GM21526 (cell line): ENCODE measurements around the gene SACM1L.
"Not testable (repeated sequence)": the region's sequence is repeated elsewhere in the genome, so short reads cannot be mapped to it uniquely, and the experiment has no call there.

Experiments
- ATAC-seq: cut with Tn5 transposase; IDR thresholded peaks from one replicate; pipeline ENCODE4 v1.9.1; 2021; ENCODE audit warnings: moderate library complexity; ENCODE audit not compliant: unreplicated experiment, low FRiP score

SACM1L gene

DNA sequence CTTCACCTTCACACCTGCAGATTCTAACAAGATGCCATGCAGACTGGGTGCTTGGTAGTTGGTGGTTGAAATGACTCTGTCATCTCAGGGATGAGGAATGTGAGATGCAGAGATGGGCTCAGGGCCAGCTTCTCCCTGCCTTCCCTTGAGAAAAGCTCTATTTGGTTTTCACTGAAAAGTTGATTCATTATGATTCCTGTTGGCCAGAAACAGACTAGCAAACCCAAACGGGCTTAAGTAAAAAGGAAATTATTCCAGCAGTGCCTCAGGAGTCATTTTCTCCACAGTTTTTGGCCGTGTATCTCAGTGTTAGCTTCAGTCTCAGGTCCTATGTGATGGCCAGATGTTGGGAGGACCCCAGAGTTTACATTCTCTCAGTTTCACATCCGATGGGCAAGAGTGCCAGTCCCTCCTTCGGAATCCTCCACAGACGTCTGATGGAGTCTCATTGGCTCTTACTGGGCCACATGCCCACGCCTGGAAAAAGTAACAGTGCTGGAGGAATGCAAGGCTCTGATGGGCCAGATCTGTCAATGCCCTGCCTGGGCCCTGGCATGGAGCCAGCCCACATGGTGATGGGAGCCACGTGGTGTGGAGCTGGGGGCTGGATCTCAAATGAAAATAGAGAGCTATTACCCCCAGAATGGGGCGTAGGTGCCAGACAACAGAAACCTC, 22.3 kb upstream of the SACM1L start:
- ATAC-seq, result no peak

DNA sequence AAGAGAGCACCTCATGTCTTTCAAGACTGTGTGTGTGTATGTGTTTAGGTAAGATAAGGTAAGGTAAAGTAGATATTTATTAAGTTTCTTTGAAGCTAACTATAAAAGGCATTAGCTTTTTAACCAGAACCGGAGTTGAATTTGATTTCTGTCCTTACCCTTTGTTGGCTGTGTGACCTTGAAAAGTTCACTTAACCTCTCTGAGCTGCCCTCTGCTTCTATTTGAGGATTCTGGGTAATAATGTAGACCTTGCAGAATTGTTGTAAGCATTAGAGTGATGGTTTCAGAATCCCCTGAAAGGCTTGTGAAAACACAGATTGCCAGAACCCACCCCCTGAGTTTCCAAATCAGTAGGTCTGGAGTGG, 21.6 kb upstream of the SACM1L start:
- no peak for ATAC-seq

DNA sequence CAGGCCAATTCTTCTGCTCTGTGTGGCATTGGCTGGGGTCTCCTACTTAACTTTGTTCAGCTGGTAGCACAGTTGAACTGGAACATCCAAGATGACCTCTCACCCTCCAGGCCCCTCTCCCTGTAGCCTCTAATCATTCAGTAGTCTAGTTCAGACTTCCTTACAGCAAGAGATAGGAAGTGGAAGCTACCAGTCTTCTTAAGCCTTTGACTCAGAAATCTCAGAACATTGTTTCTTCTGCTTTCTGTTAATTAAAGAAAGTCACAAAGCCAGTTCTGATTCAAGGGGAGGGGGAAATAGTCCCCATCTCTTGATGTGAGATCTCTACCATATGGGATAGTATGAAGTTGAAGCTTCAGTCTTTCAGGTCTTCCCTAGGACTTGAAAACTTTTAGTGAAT, 18.8 kb upstream of the SACM1L start:
- no peak for ATAC-seq

DNA sequence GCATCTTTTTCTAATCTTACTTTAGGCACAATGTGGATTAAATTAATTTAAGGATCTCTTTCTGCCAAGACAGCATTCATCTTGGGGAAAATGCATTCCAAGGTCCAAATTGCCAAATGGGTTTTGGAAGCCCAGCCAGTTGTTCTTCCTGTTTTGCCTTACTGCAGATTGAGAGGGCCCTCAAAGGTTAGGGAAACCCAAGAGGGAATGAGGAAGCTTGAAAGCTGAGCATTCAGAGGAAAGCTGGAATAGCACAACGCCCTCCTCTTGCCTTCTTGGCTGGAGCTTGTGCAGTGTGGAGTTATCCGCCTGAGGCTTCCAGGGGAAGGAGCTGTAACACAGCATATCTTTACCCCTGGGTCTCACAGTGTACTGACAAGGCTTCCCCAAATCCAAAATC, 18.2 kb upstream of the SACM1L start:
- no peak for ATAC-seq

DNA sequence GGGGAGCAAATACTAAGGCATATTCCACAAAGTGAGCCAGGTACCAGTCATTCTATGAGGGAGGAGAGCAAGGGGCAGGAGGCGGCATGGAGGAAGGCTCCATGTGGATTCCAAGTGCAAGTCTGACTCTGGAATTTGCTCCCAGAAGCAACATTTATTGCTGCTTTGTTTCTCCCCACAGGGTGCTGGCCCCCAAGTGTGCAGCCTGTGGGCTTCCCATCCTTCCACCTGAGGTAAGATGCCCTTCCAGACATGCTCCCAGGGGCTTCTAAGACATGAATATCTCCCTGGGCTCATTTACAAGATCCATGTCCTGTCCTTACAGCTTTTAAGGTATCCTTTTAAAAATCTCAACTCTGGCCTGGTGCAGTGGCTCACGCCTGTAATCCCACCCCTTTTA, 15.9 kb upstream of the SACM1L start:
- ATAC-seq, result no peak

DNA sequence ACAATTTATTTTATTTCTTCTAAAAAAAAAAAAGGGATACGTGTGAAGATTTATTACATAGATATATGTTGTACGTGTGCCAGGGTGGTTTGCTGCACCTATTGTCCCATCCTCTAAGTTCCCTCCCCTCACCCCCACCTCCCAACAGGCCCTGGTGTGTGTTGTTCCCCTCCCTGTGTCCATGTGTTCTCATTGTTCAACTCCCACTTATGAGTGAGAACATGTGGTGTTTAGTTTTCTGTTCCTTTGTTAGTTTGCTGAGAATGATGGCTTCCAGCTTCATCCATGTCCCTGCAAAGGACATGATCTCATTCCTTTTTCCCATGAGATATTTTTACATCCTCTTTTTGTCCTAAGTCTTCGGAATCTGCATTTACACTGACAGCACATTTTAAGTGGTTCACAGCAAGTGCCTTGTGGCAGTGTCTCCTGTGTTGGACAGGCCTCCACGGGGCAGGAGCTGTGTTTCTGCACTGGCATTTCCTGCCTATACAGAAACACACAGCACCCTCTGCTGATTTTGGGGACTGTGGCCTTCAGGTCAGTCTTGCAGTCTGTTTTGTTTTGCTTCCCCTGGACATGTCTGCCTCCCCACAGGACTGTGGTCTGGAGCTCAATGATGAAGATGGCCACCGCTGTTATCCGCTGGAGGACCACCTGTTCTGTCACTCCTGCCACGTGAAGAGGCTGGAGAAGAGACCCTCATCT, 12.7 kb upstream of the SACM1L start:
- ATAC-seq, result no peak

DNA sequence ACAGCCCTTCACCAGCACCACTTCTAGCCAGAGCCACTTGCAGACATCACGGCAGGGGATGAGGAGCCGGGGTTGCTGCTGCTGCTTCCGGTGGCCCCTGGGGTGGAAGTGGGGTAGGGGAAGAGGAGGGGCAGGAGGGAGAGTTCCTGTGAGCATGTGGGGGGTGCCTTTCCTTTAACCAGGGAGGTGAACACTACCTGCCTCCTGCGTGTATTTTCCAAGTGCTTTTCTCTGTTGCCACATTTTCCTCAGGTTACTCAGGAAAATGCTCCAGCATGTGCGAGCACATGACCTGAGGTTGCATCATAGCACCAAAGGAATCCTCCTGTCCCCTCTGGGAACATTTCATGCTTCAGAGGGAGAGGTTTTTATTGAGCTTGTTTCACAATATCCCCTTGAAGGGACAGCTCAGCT, 12.2 kb upstream of the SACM1L start:
- no peak for ATAC-seq

DNA sequence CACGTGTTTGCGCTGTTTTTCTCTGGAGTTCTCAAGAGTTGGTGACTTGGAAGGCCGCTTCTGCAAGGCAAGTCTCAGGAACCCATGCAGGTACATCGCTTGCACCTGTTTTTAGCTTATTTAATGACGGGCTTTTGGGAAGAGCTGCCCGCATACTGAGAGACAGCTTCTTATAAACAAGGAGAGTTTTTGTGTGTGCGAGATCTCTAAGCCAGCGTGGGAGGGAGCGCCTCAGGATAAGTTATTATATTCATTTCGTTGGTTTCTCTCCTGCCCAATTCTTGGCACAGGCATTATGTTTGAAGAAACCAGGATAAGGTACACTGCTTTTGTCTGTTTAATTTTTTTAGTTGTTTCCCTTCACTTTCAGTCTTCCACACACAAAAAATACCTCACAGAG, 11.4 kb upstream of the SACM1L start:
- ATAC-seq, result no peak

DNA sequence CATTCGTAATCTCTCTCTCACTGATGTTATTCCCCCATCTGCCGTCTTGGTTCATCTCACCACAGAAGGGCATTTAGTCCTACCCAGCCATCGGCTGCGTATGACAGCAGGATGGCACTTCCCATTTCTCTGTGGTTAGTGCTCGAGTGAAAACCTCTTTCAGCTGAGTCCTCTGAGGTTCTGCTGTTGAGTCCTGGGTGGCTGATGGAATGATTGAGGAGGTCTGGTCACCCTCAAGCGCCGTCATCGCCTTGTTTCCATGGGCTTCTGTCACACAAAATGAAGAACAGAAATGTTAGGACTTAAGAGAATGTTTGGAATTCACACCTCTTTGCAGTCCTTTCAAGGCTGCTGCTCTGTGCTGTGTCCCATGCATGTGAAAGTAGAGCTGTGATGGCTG, 9.4 kb upstream of the SACM1L start:
- ATAC-seq, result no peak

DNA sequence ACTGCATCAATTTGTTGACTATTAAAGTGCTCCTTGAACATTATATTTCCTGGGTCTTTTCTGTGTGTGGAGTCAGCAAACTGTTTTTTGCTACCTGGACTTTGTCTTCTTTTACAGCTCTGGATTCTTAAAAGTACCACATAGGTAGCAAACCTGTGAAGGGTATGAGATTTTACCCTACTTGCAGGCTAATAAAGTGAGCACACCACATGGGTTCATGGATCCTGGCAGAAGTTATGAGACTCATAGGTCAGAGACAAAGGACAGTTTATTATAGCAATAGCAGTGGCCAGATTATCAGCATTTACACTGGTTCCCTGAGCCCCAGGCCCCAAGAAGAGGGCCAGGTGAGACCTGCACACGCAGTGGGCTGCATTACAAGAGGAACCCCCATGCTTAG, 8.0 kb upstream of the SACM1L start:
- ATAC-seq, result no peak

DNA sequence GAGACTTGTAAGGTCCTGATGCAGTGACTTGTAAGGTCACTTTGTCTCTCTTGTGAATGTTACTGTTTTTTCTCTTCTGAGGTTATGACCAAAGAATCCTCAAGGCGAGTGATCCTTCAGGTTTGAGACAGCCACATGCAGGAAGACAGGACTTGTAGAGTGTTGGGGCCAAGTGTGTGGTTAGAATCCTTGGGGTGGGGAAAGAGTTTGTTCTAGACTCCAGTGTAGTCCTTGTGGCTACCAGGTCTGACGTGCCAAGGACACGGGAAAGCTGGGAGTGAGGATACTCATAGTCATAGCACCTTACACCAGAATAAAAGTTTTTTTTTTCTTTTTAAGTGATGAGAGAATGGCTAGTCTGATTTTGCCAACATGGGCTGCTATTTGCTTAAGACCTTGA, 7.3 kb upstream of the SACM1L start:
- no peak for ATAC-seq

DNA sequence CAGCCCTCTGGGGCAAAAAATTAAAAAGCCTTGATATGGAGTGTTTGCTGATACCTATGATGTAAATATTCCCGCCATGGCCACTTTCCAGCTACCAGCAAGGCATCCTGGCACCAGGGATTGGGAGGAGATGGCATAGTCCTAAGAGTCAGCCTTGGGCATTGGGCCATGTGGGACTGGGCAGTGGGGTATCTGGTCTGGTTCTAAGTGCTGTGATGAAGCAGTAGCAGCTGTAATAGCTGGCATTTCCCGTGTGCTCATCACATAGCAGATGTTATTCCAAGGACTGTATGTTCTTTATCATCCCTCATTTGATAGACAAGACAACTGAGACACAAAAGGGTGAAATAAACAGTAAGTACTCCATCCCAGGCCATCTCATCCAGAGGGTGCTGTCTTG, 6.9 kb upstream of the SACM1L start:
- ATAC-seq, result no peak

DNA sequence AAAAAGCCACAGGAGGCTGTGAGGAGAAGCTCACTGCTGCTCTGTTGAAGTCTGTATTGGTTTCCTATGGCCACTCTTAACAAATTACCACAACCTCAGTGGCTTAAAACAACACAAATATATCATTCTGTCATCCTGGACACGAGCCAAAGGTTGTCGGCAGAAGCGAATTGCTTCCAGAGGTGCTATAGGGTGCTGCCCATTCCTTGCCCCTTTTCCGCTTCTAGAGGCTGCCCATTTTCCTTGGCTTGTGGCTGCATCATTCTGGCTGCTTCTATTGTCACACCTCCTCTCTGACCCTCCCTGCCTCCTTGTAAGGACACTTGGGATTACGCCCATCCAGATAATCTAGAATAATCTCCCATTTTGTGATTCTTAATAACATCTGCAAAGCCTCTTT, 6.4 kb upstream of the SACM1L start:
- ATAC-seq, result no peak

DNA sequence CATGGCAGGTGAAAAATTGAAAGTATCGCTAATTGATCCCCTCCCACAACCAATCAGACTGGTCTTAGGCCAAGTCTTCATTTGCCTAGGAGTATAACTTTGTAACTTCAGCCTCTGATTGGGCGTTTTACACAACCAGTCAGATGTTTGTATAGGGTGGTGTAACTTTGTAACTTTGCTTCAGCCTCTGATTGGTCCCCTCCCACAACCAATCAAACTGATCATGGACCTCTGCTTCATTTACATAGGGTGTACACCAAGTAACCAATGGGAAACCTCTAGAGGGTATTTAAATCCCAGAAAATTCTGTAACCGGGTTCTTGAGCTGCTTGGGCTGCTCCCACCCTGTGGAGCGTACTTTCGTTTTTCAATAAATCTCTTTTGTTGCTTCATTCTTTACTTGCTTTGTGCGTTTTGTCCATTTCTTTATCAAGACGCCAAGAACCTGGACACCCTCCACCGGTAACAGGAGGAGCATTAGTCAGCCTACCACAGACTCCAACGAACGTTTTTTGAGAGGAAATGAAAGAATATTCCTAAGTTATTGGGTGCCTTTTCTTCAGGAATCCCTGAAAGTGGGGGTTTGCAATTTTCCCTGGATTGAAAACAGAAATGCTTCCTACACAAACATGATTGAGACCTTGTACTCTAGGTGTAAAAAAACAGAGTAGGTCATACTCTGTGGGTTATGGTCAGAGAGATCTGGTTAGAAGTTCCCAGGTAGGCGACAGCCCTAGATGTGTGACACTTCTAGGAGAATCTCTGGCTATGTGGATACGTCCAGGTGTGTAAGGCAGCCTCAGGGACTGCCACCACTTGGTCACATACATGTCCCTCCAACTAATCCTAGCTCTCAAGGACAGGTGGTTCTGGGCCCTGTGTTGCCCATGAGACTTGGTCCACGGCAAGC, 5.5 kb upstream of the SACM1L start:
- ATAC-seq, result no peak

DNA sequence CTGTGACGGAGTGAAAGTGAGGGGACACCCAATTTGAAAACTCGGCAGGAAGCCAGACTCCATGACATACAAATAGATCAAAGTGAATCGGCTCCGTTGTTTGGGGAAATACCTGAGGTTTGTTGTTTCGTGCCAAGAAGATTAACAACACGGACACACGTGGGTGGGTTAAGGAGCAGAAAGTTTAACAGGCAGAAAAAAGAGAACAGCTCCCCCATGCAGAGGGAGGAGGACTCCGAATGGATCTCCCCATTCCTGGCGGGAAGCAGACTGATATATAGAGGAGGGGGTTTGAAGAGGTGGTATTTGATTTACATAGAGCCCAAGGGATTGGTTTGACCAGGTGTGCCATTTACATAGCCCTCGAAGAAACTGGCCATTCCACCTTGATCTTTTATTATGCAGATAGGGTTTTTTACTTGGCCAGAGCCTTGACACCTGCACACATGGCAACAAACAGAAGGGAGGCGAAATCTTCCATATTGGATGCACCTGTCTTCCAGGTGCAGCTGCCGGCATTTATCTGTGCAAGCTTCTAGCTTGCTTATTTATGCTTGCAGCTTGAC, 4.8 kb upstream of the SACM1L start:
- no peak for ATAC-seq

DNA sequence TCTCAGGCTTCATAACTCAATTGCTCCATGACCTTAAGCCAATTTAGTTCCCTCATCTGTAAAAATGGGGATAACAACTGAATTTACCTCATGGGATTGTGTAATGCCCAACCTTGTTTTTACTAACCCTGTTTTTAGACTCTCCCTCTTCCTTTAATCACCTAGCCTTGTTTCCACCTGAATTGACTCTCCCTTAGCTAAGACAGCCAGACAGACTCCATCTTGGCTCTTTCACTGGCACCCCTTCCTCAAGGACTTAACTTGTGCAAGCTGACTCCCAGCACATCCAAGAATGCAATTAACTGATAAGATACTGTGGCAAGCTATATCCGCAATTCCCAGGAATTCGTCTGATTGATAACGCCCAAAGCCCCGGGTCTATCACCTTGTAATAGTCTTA, 3.5 kb upstream of the SACM1L start:
- ATAC-seq, result not testable (repeated sequence)

DNA sequence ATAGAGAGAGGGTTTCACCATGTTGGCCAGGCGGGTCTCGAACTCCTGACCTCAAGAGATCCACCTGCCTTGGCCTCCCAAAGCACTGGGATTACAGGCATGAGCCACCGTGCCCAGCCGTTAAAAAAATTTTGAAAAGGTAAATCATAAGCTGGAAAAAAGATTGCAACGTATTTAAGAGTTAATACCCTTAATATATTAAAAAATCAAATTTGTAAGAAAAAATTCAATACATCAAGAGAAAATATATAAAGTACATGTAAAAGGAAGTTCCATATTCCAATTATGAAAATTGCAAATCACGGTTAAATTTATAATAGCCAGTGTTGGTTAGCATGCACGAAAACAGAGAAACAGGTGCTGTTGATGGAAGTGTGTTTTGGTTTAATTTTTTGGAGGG, 2.3 kb upstream of the SACM1L start:
- no peak for ATAC-seq

DNA sequence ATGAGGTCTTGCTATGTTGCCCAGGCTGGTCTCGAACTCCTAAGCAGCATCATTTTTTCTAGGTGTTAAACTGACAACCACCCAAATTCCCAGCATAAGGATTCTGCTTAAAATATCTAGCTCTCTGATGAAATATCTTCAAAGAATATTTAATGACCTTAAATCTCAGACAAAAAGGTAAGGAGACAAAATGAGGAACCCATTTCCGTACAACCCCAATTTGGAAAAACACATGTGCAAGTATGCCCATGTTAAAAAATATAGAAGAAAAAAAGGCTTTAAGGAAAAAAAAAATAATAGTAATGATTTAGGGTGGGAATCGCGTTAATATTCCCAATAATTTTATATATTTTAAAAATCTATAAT, 1.4 kb upstream of the SACM1L start:
- ATAC-seq, result no peak

DNA sequence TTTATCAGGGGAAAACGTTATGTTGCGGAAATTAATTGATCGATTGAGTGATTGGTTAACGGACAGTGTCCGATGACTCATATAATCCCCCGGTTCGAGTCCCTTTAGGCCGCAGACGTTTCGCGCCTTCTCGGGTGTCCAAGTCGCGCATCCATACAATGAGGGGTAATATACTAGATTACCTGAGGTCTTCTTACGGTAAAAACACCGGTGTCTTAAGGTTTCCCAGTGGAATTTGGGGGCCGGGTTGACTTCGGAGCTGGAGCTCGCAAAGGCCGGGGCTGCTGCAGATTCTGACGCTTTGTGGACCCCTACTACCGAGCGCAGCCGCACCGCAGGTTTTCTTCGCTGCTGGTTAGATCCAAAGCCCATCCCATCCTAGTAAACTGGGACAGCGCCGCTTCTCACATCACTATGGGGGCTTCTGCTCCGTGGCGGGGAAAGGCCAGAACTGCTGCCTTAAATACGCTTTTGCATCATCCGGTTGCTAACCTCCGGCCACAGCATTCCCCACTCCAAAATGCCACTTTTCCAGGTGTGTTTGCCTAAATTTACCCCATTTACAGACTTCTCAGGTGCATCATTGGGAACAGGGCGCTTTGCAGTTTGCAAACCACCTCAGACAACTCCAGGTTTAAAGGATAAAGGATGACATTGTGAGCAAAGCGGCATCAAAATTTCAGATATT, 858 bp upstream of the SACM1L start:
- peak; percentile 11 for ATAC-seq

DNA sequence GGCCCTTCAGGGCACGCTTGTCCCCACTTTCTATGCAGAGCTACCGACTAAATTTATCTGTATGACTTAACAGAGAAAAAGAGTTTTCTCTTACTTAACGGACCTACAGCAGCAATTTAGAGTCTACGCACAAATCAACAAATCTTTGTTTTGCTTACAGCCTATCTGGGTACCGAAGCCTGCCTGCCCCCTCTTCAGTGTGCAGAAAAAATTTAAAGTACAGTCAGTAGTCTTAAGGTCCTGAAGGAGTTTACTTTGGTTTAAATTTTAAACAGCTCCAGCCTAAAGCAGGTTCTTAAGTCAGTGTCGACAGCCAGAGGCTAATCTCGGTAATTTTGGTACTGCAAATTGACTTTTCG, 570 bp downstream of the SACM1L start:
- no peak for ATAC-seq
